Measurements from ENCODE around the gene FAF1.

FAF1 gene

GRCh38 chr1:50542362-50542761 is 417.7 kb downstream of the FAF1 start:
- TF ChIP-seq TEAD4 (IDR thresholded peaks at IDR 0.05) = no peak
- TF ChIP-seq CREB1 (IDR thresholded peaks at IDR 0.05; ENCODE audit: low read depth) = no peak
- no peak for TF ChIP-seq NFIC (IDR thresholded peaks at IDR 0.05)
- TF ChIP-seq REST (IDR thresholded peaks at IDR 0.05; ENCODE audit: low read depth) = no peak
- no peak for TF ChIP-seq FOXM1 (IDR thresholded peaks at IDR 0.05; ENCODE audit: borderline replicate concordance, low read depth)
- no peak for TF ChIP-seq CEBPB (IDR thresholded peaks at IDR 0.05)
- no peak for TF ChIP-seq USF1 (IDR thresholded peaks at IDR 0.05)
- no peak for TF ChIP-seq TAF1 (IDR thresholded peaks at IDR 0.05; ENCODE audit: low read depth)
- TF ChIP-seq RAD21 (IDR thresholded peaks at IDR 0.05; ENCODE audit: low read depth) = no peak

GRCh38 chr1:50538476-50538875 is 421.6 kb downstream of the FAF1 start:
- TF ChIP-seq YY1 (IDR thresholded peaks at IDR 0.05; ENCODE audit: low read depth) (no peak), RAD21 (IDR thresholded peaks at IDR 0.05; ENCODE audit: low read depth) (no peak), MAX (IDR thresholded peaks at IDR 0.05) (no peak), ZBTB7A (IDR thresholded peaks at IDR 0.05; ENCODE audit: low read depth) (no peak), TAF1 (IDR thresholded peaks at IDR 0.05; ENCODE audit: low read depth) (no peak), EGR1 (IDR thresholded peaks at IDR 0.05) (no peak), EP300 (IDR thresholded peaks at IDR 0.05; ENCODE audit: borderline replicate concordance) (no peak), CEBPB (IDR thresholded peaks at IDR 0.05) (no peak), TEAD4 (IDR thresholded peaks at IDR 0.05) (no peak), TCF12 (IDR thresholded peaks at IDR 0.05; ENCODE audit: low read depth) (no peak), NFIC (IDR thresholded peaks at IDR 0.05) (no peak), FOXM1 (IDR thresholded peaks at IDR 0.05; ENCODE audit: borderline replicate concordance, low read depth) (no peak), REST (IDR thresholded peaks at IDR 0.05; ENCODE audit: low read depth) (no peak), USF1 (IDR thresholded peaks at IDR 0.05) (no peak), CREB1 (IDR thresholded peaks at IDR 0.05; ENCODE audit: low read depth) (no peak)

- TF ChIP-seq CEBPB (IDR thresholded peaks at IDR 0.05) = no peak
These were observed 428.5 kb downstream of the FAF1 start for GRCh38 chr1:50531601-50532000.

GRCh38 chr1:50531027-50531426 is 429.0 kb downstream of the FAF1 start:
- TF ChIP-seq CREB1 (IDR thresholded peaks at IDR 0.05; ENCODE audit: low read depth) = no peak
- TF ChIP-seq YY1 (IDR thresholded peaks at IDR 0.05; ENCODE audit: low read depth) = no peak
- no peak for TF ChIP-seq TEAD4 (IDR thresholded peaks at IDR 0.05)
- no peak for TF ChIP-seq NFIC (IDR thresholded peaks at IDR 0.05)
- TF ChIP-seq CEBPB (IDR thresholded peaks at IDR 0.05) = no peak
- TF ChIP-seq EP300 (IDR thresholded peaks at IDR 0.05; ENCODE audit: borderline replicate concordance) = no peak
- TF ChIP-seq TAF1 (IDR thresholded peaks at IDR 0.05; ENCODE audit: low read depth) = no peak
- TF ChIP-seq MAX (IDR thresholded peaks at IDR 0.05) = no peak
- no peak for TF ChIP-seq FOXM1 (IDR thresholded peaks at IDR 0.05; ENCODE audit: borderline replicate concordance, low read depth)
- TF ChIP-seq RAD21 (IDR thresholded peaks at IDR 0.05; ENCODE audit: low read depth) = no peak
- TF ChIP-seq REST (IDR thresholded peaks at IDR 0.05; ENCODE audit: low read depth) = no peak
- TF ChIP-seq ZBTB7A (IDR thresholded peaks at IDR 0.05; ENCODE audit: low read depth) = no peak
- no peak for TF ChIP-seq TCF12 (IDR thresholded peaks at IDR 0.05; ENCODE audit: low read depth)
- TF ChIP-seq USF1 (IDR thresholded peaks at IDR 0.05) = no peak
- no peak for TF ChIP-seq EGR1 (IDR thresholded peaks at IDR 0.05)
